Activated naive CD4-positive, alpha-beta T cell (primary cell): Measurements from ENCODE around the gene SGIP1.
"Not testable (repeated sequence)": the region's sequence is repeated elsewhere in the genome, so short reads cannot be mapped to it uniquely, and the experiment has no call there.

Experiments used
- DNase-seq, 4 experiments: peaks; one replicate each; lab custom pipeline; 2025; lab: John Stamatoyannopoulos, UW

The SGIP1 gene

DNA sequence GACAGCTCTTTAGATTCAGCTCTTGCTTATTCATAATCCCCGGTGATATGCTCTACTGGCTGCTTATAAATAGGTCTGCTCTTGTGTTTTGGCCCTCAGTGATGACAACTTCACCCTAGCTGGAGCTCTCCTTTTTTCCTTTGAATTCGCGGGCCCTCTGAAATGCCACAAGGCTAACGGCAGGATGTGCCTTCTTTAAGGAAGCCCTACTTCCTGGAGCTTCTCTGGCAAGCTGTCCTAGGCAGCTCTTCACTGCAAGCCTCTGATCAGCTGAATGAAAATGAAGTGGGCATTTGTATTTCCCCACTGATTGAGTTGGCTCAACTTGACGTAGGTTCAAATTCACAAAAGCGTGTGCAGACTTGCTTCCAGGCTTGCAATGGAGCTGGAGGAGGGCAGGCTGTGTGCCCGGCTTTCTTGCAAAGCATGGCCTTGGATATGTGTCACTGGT is 22.2 kb downstream of the SGIP1 start:
- no peak for DNase-seq

DNA sequence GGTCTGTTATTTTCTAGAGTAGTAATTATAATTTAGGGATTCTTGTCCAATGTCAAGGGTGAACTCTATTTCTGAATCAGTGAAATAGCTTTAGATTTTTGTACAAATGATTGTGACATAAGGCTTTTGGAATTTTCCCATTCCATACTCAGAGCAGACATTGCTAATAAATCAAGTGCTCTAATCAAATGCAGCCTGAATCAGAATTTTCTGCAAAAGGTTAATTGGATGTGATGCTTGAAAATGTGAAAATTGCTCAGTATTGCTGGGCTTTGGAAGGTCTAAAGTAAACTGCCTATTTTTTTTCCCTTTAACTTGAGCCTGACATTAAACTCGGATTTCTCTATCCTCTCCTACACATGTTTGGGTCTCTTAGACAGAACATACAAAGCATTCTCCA is 23.2 kb downstream of the SGIP1 start:
- no peak for DNase-seq

DNA sequence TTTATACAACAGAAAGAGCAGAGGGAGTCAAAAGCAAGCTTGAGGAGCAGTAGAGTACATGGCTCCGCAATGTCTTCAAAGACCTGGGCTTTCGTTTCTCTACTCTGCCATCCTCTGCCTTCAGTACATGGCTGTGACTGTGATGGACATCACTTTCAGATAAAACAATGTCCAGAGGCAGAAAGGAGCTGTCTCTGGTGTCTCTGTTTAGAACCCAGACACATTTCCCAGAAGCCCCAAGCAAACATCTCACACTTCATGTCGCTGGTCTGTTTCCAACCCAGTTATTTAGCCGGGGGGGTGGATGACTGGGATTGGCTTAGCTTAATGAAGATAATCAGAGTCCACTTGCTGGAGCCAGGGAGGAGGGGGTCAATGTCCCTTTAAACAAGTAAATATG is 25.6 kb downstream of the SGIP1 start:
- DNase-seq = no peak

DNA sequence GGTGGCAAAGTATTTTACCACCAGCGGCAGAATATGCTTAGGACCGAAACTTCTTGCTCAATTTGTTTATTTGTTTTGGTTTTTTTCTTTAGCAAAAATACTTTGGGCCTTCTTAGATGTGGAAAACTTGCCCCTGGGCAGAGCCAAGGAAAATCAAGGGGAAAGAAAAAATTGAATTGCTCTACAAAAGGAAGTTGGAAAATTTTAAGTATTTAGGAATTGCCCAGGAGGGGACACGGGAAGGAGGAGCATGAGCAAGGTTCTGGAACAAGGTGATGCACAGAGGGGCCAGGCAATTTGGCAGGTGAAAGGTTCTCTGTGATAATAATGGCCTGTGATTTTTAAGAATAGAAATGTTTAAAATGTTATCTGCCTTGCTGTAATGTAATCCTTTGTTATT is 28.6 kb downstream of the SGIP1 start:
- no peak for DNase-seq

DNA sequence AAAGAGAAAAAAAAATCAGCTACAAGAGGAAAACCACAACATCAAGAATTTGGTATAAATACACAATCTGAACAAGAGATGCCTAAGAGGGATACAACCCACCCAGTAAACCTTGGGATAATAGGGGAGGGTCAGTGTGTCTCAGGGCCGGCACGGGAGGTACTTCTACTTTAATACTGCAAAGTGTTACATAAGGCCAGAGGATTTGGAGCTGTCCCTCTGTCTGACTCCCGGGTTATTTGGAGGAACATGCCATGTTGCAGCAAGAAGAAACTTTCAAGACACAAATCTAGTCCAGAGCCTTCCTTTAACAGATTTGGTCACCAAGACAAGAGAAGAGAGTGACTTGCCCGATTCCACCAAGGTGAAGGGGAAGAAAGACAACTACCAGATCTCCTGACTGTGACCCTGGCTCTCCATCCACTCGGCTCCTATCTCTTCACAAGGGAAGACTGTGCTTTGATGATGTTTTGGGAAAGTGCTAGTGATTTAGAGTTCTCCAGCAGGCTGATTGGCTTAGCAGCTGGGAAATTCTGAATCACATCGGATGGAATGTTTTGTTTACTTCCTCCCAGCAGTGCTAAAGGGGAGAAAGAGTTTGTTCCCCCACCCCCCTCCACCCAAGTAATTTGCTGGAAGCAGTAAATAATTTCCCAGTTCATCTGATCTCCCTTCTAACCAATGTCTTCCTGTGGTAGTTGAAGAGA is 29.3 kb downstream of the SGIP1 start:
- DNase-seq = no peak

DNA sequence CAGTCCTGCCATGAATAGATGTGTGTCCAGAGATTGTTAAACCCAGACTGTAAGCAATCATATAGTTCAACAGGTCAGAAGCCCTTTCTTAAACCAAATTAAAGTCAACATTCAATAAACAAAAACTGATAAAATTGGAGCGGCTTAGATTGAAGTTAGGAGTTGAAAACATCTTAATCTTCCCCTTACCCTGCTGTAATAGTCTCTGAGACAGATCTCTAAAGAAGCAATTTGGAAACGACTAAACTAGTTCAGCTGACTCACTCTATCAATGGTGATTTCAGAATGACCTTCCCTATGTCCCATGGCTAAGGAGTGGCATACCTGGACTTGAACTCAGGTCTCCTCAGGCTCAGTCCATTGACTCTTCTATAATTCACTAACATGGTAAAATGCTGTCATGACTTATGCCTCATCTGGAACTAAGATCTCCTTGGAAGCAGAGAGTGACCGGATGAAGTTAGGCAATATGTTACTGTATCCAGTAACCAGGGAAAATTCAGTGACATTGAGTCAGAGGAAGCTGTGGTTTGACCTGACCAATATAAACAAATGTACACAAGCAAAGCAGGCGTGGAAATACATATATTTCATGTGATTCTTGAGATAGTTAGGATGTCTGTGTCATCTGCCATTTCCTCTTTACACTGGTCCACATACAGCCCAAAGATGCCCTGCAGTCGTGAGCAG is 30.1 kb downstream of the SGIP1 start:
- DNase-seq = no peak

DNA sequence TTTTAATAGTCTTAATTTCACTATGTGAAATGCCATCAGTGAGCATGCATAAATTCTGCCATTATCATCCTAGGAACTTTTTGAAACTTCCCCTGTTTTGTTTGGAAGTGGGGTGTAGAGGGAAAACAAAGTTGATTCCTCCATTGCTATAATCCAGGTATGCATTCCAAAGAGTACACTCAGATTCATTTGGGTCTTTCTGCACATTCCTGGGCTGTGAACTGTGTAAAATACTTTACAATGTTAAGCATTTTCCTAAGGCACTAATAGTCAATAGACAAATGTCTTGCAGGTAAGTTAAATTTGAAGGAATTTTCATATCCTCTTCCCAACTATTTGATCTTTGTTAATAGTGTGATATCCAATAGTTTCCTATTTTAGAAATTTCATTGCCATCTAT is 36.2 kb downstream of the SGIP1 start:
- DNase-seq = no peak

DNA sequence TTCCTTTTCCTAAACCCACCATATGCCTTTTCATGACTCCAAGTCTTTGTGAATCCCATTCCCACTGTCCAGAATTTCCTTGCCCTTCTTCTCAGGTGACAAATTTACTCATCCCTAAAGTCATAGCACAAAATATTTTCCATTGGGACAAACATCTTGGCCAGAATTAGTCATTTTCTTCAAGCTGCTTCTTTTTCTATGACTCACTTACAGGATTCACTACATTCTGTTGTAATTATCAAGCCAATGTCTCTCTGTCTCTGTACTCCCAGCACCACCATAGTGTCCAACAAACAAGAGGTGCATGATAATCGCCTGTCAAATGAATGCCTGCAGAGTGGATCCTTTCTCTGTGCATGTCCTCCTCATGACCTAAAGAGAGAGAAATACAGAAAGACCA is 37.8 kb downstream of the SGIP1 start:
- no peak for DNase-seq

DNA sequence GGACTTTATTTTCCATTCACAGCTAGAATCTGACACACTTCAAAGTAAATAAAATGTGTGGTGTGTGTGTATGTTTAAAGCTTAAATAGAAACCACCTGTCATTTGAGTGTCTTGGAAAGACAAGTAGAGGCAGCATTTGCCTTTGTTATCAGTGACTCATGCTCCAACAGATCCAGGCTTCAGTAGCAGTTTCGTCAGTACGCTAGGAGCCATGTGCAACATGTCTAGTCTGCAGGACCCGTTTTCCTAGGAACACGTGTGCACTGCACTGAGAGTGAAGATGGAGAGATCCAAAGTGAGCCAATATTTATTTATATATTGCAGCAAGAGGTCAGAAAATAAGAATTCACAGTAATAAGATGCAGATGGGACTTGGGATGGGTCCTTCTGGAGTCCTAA is 41.8 kb downstream of the SGIP1 start:
- DNase-seq = no peak

DNA sequence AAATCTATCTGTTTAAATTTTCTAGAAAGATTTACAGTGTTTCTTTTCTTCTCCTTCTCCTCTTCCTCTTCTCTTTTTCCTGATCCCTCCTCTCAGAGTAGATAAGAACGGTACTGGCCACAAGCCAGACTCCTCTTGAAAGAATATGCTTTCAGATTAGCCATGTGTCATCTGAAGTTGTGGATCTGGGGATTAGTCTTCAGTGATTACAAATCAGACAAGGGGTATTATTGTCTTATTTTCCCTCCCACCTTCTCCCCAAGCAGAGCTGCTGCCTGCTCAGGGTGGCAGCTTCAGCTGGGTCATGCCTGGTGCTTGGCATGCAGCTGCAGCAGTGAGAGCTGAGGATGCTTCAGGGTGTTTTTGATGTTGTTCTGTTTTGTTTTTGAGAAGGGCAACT is 42.7 kb downstream of the SGIP1 start:
- DNase-seq = no peak

DNA sequence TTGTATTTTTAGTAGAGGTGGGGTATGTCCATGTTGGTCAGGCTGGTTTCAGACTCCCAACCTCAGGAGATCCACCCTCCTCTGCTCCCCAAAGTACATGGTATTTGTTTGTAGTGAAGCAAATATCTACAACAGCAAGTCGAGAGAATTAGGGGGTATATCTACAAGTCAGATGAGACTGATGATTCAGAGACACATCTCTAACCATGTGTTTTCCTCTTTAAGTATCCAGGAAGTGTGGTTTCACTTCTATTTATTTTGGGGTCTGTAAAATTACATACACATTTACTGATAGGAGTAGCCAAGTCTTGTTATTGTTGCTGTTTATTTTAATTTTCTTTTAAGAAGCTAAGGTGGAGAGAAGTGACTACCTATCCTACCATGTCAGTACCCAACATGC is 44.9 kb downstream of the SGIP1 start:
- no peak for DNase-seq

DNA sequence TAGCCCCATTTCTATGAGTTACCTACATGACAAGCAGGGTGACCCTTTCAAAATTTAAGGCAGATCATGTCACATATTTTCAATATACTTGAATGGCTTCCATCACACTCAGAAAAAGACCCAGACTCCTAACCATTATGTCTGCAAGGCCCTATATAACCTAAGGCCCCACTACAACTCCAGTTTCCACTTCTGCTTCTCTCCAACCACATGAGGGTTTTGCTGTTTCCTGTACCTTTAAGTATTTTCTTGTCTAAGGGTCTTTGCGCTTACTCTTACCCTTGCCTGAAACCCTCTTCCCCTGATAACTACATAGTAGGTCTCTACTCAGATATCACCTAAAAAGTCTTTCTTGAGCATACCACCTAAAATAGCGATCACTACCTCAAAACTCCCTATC is 46.1 kb downstream of the SGIP1 start:
- no peak for DNase-seq

DNA sequence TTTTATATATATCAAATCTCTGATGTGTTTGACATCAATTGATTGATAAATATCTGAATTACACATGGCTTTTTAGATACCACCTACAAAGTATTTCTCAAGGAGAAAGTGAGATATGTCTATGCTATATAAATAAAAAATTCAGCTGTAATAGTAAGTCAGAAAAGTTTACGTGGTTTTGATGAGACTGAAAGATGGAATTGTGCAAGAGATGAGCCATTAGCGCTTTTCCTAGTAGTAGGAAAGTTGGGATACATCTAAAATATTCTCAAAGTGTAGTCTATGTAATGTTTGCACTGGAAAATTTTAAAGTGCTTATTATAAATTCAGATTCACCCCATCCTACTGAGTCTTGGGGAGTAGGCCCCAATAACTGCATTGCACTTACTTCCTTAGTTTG is 49.1 kb downstream of the SGIP1 start:
- no peak for DNase-seq

DNA sequence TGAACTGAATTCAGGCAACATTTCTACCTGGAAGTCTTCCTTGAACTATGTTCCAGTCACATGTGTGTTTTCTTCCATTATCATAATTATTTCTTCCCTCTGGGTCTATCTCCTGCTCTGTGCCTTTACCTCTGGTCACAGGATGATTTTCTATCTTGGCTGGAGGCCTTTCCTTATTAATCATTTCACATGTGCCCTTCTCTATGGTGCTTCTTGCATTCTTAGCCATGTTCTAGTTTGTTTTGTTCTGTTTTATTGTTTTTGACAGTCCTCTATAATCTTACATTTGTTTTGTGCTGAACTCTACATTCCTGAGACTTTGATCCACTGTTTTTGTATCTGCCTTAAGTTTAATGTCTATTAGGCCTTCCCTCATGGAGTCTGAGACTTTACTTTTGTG is 51.0 kb downstream of the SGIP1 start:
- no peak for DNase-seq

DNA sequence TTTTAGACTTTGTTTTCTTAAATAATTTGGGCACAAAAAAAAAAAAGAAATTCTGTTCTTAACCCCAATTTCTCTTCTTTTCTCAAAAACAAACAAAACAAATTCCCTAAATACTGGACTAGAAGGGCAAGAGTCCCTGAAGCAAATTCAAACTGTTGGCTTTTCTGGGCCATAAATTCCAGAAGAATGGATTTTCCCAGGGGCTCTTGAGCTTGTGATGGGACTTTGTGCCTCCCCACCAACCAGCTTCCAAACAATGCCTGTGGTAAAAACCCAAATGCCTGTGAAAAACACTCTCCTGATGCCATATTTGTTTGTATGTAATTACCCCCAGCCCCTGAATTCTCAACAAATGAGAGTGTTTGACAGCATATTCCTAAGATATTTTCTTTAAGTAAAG is 55.4 kb downstream of the SGIP1 start:
- DNase-seq = no peak

DNA sequence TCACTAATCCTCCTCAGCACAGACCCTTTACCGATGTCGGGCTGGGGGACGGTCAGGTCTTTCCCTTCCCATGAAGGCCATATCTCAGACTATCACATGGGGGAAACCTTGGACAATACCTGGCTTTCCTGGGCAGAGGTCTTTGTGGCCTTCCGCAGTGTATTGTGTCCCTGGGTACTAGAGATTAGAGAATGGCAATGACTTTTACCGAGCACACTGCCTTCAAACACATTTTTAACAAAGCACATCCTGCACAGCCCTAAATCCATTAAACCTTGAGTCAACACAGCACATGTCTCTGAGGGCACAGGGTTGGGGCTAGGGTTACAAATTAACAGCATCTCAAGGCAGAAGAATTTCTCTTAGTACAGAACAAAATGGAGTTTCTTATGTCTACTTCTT is 58.2 kb downstream of the SGIP1 start:
- DNase-seq = not testable (repeated sequence)

DNA sequence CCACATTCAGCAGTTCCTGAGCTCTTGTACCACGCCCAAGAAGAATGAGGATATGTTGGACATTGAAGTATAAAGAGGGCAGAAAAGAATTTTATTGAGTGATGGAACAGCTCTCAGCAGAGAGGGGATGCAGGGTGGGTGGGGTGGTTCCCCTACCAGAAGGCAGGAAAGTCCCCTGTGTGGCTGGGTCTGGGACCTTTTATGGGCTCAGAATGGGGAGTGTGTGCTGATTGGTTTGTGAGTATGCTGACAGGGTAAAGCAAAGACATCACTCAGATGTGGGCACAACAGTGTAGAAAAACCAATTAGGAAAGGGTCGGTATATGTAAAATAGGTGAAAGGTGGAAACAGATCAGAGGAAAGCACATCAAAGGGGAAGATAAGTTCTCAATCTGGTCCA is 62.2 kb downstream of the SGIP1 start:
- DNase-seq = no peak

DNA sequence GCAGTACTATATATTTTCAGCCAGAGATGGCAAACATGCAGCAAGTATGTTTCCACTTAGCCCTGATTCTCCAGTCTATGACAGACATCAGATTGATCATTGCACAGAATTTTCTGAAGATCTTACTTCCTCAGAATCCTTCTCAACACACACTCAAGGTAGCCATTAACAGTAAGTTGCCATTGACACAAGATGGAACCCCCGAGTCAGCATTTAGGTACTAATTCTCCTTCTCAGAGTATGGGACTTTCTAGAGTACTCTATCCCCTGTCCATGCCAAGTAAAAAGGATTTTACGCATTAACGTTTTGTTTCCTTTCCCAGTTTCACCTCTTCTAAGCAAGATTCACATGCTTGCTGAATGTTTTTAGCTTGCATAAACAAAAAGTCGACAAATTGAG is 63.5 kb downstream of the SGIP1 start:
- no peak for DNase-seq

DNA sequence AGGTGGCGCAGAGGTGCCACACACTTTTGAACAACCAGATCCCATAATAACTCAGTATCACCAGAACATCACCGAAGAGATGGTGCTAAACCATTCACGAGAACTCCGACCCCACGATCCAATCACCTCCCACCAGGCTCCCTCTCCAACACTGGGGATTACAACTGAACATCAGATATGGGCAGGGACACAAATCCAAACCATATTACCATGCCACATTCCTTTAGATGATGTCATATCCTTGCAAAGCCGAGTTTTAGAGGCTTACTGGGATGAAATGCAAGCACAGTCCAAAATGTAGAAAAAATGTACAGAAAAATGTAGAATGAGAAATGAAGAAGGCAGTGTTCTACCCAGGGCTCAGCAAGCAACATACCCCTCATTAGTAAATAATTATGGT is 64.7 kb downstream of the SGIP1 start:
- DNase-seq = no peak

DNA sequence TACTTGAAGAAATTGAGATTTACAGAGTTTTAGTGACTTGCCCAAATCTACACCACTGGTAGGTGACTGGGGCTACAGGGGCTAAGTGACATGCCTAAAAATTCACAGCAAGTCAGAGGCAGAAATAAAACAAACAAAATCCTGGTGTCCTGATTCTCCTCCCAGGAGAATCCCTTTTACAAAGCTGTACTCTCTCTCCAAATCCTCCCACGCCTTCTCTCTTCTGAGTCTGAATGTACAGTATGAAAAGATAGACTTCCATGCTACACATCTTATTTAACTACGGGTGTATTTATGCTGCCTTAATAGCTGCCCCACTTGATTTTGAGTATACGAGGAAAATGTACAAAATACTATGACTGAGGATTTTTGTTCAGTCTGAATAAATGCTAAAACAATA is 65.4 kb downstream of the SGIP1 start:
- DNase-seq = no peak

DNA sequence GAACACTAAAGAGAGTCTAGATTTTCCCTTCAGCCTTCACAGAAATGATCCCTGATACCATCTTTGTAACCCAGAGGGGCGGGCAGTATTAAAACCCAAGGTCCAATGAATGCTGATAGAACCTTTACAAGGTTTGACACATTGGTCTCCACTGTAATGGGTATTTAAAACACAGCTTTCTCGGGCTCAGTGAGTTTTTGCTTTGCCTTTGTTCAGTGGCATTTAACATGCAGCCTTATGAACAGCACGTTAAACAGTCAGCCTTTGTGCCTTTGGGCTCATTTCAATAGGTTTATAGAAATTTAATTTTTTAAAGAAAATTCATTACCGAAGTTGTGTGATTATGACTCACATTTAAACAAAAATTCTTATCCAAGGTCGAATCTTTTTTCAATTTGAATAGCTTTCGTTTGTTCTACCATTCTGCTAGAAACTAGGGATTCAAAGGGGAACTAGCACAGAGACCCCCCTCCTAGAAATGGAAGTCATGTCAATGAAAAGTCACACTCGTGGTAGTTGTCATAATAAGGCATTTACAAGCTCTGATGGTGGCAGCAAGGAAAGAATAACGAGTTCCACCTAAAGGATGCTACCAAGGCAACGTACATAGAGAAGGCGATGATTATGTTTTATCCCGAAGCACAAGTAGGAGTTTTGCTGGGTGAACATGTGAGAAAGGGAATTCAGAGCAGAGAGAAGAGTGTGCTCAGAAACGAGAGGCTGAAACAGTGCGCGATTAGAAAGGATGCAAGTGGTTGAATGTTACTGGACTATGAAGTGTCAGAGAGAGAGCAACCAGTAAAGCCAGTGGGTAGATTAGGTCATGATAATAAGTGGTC is 66.2 kb downstream of the SGIP1 start:
- no peak for DNase-seq

DNA sequence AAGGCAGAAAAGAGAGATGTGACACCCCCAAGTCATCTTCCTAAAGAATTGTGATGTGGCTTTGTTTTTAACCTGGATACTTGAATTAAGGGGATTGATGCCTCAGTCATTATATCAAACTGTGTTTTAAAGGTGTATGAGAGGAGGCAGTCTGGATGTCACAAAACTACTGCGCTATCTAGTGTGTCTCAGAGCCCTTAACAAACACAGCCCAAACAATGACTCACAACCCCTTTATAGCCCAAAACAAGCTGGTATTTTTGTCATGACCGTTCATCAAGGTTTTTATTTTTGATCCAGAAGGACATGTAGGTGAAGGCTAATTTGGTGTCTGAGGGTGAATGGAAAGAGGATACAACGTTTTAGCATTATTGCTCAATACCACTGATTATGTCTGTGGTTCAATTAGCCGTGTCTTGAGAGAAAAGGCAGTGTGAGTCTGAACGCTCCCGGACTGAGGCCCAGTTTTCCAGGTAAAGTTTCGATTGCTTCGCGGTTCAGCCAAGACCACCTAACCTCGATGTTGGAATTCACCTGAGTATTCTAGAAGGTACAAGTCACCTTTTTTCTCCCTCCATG is 71.6 kb downstream of the SGIP1 start:
- no peak for DNase-seq
